ENCODE results near the gene PDLIM3.

PDLIM3 gene, protein sequence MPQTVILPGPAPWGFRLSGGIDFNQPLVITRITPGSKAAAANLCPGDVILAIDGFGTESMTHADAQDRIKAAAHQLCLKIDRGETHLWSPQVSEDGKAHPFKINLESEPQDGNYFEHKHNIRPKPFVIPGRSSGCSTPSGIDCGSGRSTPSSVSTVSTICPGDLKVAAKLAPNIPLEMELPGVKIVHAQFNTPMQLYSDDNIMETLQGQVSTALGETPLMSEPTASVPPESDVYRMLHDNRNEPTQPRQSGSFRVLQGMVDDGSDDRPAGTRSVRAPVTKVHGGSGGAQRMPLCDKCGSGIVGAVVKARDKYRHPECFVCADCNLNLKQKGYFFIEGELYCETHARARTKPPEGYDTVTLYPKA

DNA sequence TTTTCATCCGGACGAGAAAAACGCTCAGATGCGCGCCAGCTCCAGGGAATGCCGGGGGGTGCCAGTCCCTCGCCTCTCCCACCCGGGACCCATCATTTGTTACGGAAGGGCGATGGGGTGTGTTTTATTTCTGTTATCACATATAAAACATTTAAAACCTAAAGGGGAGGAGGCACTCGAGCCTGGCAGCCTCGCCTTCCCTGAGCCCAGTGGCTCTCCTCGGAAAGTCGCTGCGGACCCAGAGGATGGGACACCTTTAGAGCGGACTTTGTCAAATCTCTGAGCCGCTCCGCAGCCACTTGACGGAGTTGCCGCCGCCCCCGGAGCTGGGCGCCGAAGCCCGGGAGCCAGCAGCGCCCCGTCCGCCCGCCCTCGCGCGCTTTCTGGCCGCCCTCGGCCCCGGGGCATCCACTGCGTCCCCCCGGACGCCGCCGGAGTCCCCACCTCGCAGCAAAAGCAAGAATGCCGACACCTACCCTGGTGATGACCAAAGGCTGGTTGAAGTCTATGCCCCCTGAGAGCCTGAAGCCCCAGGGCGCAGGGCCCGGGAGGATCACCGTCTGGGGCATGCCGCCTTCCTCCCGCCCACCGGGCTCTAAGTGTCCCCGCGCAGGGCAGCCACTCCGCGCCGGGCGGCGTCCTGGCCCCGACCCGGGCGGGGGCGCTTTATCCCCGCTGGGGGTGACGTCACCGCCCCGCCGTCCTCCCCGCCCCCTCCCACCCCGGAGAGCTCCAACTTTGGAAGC lies at the start of gene PDLIM3:
Gene PDLIM3 (minus strand): TSS at position 642 of the 746 bp plus-strand sequence. CDS start 73 bp downstream, at position 569.
- peak; percentile 50 for ATAC-seq
- Mint-ChIP-seq H3K4me3 (peak within 1 kb of the TSS; percentile 26), H3K4me1 (peaks cover 5% of the 10 kb centered on the region), H3K36me3 (no peaks in the 10 kb centered on the region), H3K9me3 (no peaks in the 10 kb centered on the region), H3K27ac (no peak within 1 kb of the TSS)
- DNase-seq (ENCODE audit: low spot score in 2 of 2): no peak

DNA sequence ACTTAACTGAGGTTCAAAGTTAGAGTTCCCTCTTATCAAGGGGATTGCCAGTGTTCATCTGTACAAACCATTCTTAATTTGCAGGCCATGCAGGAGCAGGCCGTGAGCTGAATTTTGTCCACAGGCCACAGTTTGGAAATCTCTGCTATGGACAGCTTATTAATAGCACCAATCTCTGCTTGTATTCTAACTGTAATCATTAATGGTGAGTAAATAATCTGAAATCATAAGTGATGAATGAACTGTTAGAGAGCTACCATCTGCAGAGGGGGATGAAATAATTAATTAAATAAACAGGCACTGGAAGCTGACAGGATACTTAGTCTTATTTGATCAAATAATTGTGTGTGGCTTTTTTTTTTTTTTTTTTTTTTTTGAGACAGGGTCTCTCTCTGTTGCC lies 48.5 kb upstream of the PDLIM3 start:
- no peak overlapping the region for H3K4me3 Mint-ChIP-seq
- no peak for ATAC-seq
- DNase-seq (ENCODE audit: low spot score in 2 of 2): no peak
- no peaks in the 10 kb centered on the region for H3K36me3 Mint-ChIP-seq
- H3K4me1 Mint-ChIP-seq: peaks cover 10% of the 10 kb centered on the region
- no peak overlapping the region for H3K27ac Mint-ChIP-seq
- H3K9me3 Mint-ChIP-seq: no peaks in the 10 kb centered on the region

DNA sequence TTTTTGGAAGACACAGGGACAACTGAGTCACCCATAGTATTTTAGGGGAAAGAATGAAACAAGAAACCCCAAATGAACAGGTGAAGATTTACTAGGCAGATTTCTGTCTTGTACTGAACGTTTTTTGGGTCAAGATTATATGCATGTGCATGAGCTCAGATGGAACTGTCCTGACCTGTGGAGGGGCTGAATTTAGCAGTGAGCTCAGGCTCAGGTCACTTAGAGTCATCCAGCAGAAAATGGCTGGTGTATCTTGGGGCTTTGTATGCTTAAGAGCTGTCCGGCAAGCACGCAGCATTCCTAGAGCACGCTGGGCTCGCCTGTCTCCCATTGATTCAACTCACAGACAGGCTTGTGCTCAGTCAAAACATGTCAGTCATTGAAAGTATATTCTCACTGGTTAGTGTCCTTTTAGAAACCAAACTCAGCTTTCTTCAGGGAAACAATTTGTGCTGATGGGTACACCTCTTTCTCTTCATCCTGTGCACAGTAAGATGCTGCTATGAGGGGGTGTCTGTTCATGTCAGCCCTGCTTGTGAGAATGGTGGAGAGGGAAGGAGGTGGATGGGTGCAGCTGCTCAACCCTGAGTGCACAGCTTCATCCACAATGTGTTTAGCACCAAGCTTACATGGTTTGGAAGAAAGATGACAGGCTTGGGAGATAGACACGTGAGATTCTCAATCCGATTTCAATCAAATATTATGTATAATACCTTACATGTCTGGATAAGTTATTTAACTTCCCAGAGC lies 47.5 kb upstream of the PDLIM3 start:
- Mint-ChIP-seq H3K27ac (no peak overlapping the region), H3K36me3 (no peaks in the 10 kb centered on the region), H3K4me1 (peaks cover 10% of the 10 kb centered on the region), H3K9me3 (no peaks in the 10 kb centered on the region), H3K4me3 (no peak overlapping the region)
- DNase-seq (ENCODE audit: low spot score in 2 of 2) (no peak), ATAC-seq (no peak)

DNA sequence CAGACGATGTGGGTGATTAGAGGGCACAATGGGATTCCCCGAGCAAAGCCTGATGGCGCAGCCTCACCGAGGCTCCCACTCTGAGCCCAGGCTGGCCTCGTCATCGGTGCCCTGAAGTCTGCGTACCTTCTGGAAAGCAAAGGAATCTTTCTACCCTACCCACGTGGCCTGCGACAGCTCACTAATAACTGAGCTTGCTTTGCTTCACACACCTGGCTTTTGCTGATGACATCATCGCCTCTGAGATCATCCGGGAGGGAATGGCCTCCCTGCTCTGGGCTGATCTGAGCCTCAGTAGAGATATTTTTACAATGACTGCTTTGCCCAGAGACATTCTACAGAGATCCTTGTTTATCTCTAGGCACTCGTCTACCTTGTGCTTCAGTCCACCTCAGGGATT lies 45.4 kb upstream of the PDLIM3 start:
- Mint-ChIP-seq H3K4me1 (no peaks in the 10 kb centered on the region), H3K36me3 (no peaks in the 10 kb centered on the region), H3K4me3 (no peak overlapping the region), H3K9me3 (no peaks in the 10 kb centered on the region), H3K27ac (no peak overlapping the region)
- ATAC-seq (no peak), DNase-seq (ENCODE audit: low spot score in 2 of 2) (no peak)

DNA sequence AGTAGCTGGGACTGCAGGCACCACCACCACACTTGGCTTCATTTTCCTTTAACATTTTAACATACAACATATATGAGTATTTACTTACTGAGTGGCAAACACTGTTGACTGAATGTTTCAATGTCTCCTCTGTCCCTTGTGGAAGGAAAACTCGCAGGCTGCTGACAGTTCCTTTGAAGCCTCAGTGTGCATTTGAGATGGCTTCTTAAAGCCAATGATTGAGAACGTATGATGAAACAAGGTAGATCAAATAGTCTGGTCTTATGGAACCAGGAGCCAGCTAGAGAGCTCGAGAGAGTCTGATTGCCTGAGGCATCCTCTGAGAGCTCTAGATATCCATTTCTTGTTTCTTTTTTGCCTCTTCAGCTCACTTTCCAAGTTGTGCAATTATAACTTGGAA lies 43.0 kb upstream of the PDLIM3 start:
- DNase-seq (ENCODE audit: low spot score in 2 of 2) (no peak), ATAC-seq (no peak)
- Mint-ChIP-seq H3K27ac (no peak overlapping the region), H3K36me3 (no peaks in the 10 kb centered on the region), H3K9me3 (no peaks in the 10 kb centered on the region), H3K4me3 (no peak overlapping the region), H3K4me1 (no peaks in the 10 kb centered on the region)

DNA sequence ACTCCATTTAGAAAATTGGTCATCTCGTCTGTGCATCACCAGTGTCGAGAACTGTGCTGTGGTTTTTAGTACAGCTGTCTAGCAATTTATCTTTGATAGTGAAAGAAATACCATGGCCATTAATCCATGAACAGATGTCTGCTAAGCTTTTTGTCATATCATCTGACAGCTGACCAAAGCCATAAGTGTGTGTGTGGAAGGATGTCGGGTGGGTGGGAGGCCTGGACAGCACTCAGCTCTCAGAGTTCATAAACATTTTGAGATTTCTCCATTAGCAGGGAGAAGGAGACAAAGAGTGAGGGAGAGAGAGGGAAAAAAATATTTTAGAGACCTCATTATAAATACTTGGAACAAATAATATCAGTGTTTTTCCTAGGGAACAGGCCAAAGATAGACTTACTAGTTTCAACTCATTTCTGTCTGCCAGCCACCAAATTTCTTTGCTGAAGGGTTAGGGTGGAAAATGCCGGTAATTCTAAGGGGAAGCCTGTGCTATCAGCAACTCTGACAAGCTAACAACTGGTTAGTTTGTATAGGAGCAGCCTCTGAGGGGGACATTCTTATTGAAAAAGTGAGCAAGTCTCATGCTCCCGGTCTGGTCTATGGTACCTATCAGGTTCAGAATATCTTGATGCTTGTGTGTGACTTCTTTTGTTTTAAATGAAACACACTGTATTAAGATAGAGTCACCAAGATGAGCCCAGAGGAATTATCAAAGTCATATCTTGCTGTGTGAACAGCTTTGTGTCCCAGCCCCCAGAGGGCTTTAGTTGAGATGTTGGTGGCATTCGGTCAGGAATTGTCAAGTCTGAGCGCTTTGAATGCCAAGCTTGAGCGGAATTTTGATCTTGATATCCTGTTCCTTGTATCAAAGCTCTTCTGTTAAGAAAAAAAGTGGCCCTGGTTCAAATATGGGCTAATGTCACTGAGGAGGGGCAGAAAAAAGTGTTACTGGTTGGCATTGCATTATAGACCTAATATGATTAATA lies 41.9 kb upstream of the PDLIM3 start:
- Mint-ChIP-seq H3K9me3 (no peaks in the 10 kb centered on the region), H3K36me3 (no peaks in the 10 kb centered on the region), H3K4me1 (no peaks in the 10 kb centered on the region), H3K27ac (no peak overlapping the region), H3K4me3 (no peak overlapping the region)
- ATAC-seq: no peak
- DNase-seq (ENCODE audit: low spot score in 2 of 2): no peak

DNA sequence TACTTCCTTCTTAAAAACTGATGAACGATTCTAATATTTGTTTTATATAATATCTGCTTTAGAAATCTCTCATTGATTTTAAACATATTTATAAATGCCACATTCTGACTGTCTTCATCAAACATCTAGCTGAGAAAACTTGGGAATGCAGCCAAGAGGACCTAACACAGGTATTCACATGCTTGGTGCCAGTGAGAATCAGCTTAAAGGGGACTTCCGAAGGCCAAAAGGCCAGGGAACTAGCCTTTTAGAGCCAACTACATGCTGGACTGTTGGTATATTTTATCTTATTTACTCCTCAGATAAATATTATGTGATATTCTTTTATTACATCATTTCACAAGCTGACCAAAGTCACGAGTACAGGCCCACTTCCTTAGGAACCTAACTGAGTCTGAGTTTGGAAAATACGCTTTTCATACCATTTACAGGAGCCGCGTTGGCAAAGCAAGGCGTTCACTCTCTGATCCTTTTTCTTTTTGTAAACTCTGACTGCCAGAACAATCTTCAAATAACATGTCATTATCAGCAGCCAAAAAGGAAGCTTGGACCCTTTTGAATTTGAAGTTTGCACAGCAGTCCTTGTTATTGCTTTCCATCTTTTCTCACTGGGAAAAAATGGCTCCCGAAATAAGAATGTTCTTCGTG lies 41.1 kb upstream of the PDLIM3 start:
- H3K27ac Mint-ChIP-seq: no peak overlapping the region
- no peaks in the 10 kb centered on the region for H3K9me3 Mint-ChIP-seq
- H3K36me3 Mint-ChIP-seq: no peaks in the 10 kb centered on the region
- H3K4me1 Mint-ChIP-seq: no peaks in the 10 kb centered on the region
- no peak overlapping the region for H3K4me3 Mint-ChIP-seq
- ATAC-seq (no peak), DNase-seq (ENCODE audit: low spot score in 2 of 2) (no peak)

DNA sequence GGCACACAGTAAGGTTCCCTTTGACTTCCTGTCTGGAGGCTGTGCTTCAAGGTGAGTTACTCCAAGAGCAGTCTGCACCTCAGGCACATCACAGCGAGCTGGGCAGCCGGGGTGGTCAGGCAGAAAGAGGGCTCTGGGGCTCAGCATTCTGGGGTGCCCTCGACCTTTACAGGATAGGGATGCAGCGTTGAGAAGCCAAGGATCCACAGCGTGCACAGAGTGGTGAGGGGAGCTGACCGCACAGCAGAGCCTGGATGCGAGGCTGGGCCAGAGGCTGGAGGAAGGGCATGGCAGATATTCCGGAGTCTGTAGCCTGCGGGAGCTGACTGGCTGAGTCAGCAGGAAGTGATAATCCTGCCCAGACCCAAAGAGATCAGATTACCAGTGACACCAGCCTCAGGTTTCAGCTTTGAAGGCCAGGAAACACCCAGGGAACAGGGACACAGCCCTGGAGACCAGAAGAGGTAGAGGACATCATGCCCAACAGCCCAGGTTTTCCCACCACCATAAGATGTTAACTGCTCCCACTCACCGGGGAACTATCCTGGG lies 38.4 kb upstream of the PDLIM3 start:
- H3K4me3 Mint-ChIP-seq: no peak overlapping the region
- no peaks in the 10 kb centered on the region for H3K9me3 Mint-ChIP-seq
- H3K27ac Mint-ChIP-seq: no peak overlapping the region
- H3K4me1 Mint-ChIP-seq: no peaks in the 10 kb centered on the region
- H3K36me3 Mint-ChIP-seq: no peaks in the 10 kb centered on the region
- DNase-seq (ENCODE audit: low spot score in 2 of 2) (no peak), ATAC-seq (peak; percentile 24)

DNA sequence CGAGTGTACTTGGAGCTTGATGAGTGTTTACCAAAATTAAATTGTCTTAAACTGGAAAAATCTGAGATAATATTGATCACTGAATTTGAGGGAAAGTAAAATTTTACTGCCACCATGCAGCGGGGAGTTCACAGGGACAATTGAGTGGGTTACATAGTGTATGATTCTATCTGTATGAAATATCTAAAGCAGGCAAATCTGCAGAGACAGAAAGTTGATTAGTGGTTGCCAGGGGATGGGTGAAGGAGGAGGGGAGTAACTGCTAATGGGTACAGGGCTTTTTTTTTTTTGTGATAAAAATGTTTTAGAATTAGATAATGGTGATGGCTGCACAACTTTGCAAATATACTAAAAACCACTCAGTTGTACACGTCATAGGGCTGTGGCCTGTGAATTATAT lies 35.4 kb upstream of the PDLIM3 start:
- Mint-ChIP-seq H3K4me1 (no peaks in the 10 kb centered on the region), H3K27ac (no peak overlapping the region), H3K36me3 (no peaks in the 10 kb centered on the region), H3K4me3 (no peak overlapping the region), H3K9me3 (no peaks in the 10 kb centered on the region)
- ATAC-seq (no peak), DNase-seq (ENCODE audit: low spot score in 2 of 2) (no peak)

DNA sequence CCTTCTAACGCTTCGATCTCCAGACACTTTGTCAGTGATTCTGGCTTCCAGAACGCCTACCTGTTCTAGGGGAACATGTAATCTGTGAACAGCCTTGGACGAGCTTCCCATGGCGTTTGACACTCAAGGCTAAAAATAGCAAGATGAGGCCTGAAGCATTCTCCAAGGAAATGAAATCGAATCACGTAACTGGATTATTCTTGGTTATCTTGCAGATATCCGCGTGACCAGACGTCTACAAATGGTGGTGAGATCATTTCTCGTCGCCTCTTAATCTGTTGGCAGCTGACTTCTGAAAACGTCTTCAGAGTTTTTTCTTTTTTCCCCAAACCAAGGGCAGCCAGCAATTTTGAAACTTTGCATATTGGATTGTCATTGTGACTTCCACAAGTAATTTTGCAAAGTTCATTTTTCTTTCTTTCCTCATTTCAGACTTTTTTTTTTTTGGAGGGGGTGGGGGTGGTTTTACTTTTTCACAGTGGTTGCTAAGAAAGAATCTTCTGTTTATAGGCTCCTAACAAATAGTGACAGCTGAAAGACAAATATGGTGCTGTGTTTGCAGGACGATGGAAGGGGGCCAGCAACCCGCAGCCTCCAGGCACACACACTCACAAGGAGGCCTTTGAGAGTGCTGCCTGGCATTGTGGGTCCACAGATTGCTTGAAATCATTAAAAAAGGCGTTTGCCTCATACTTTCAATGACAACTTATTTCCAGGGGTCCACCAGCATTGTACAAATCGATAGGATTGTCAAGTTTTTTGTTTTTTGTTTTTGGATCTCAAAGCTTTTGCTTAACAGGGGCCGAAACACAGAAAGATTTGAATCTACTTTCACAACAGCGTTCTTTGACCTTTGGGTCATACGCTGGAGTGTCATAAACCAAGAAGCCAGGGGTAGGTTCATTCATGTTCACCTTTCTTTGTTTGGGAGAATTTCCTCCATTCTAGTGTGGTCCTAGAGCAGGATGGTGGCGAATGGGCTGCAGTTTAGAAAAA lies 32.4 kb upstream of the PDLIM3 start:
- no peaks in the 10 kb centered on the region for H3K9me3 Mint-ChIP-seq
- H3K27ac Mint-ChIP-seq: no peak overlapping the region
- no peak overlapping the region for H3K4me3 Mint-ChIP-seq
- DNase-seq (ENCODE audit: low spot score in 2 of 2) (no peak), ATAC-seq (no peak)
- H3K36me3 Mint-ChIP-seq: no peaks in the 10 kb centered on the region
- no peaks in the 10 kb centered on the region for H3K4me1 Mint-ChIP-seq

DNA sequence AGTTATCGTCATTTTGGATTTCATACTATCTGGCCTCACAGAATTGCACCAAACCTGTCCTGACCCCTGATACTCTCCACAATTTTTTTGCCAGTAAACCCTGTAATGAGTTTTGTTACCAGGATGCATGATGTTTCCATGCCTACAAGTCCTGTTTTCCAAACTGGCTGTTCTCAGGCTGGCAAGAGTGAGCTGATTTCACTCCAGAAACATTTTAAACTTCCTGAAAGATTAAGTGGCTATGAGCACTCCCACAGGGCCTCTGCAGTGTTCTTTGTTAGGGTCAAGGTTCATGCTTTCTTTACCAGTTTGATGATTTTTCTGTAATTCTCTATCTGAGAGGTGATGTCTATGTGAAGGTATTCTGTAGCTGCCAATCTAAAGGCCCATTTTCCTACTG lies 31.7 kb upstream of the PDLIM3 start:
- Mint-ChIP-seq H3K36me3 (no peaks in the 10 kb centered on the region), H3K27ac (no peak overlapping the region), H3K9me3 (no peaks in the 10 kb centered on the region), H3K4me1 (no peaks in the 10 kb centered on the region), H3K4me3 (no peak overlapping the region)
- DNase-seq (ENCODE audit: low spot score in 2 of 2): no peak
- ATAC-seq: no peak

DNA sequence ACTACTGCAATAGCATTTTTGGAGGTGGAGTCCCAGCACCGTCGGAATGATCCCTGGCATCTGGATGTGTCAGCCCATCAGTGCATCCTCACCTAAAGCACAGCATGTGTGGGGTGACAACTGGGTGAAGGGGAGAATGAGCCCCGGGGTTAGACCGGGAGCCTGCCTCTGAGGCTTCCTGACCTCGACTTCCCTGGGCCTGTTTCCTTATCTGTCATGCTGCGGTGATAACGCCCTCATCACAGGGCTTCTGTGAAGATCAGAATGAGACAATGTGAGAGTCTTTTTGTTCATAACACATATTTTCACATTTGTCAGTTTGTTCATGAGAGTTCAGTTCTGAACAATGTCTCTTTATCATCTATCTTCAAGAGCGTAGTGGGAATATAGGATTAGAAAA lies 31.1 kb upstream of the PDLIM3 start:
- DNase-seq (ENCODE audit: low spot score in 2 of 2): peak; percentile 2 to 62
- Mint-ChIP-seq H3K36me3 (no peaks in the 10 kb centered on the region), H3K9me3 (no peaks in the 10 kb centered on the region), H3K4me1 (no peaks in the 10 kb centered on the region), H3K27ac (no peak overlapping the region), H3K4me3 (no peak overlapping the region)
- ATAC-seq: peak; percentile 94

DNA sequence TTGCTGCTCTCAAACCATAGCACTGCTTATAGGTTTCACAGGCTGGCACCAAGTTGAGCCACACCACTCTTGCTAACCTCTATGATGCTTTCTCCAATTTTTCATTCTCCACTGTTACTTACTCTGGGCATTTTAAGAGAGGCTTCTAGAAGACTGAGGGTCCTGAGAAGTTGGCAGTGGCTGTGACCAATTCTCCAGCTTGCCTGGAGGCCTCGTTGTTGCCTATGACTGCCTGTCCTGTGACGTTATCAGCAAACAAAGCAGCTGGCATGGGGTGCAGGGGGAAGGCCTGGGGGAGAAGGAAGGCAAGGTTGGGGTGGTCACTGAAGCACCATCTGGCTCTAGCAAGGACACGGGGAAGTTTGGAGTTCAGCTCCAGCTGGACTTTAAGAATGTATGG lies 30.4 kb upstream of the PDLIM3 start:
- Mint-ChIP-seq H3K4me1 (no peaks in the 10 kb centered on the region), H3K36me3 (no peaks in the 10 kb centered on the region), H3K4me3 (no peak overlapping the region), H3K9me3 (no peaks in the 10 kb centered on the region), H3K27ac (no peak overlapping the region)
- ATAC-seq (no peak), DNase-seq (ENCODE audit: low spot score in 2 of 2) (no peak)

Measured in stimulated activated effector memory CD8-positive, alpha-beta T cell treated with anti-CD3 and anti-CD28 coated beads, Interleukin-12 subunit alpha, Interleukin-12 subunit beta, amount 100 ng/mL, for 72 hours (primary cell).